WTC11 (cell line): ENCODE results near the gene ZNF586.

ENCODE experiments used
- ATF1 ChIP-seq: sonication (generic); formaldehyde crosslinking; IDR thresholded peaks from 2 replicates; pipeline ENCODE4 v1.8.1; 2023; ENCODE audit warnings: mild to moderate bottlenecking, moderate library complexity, missing genetic modification reagents
- CREB1 ChIP-seq: sonication (generic); formaldehyde crosslinking; IDR thresholded peaks from 2 replicates; pipeline ENCODE4 v1.8.0; 2023; ENCODE audit warnings: mild to moderate bottlenecking, missing genetic modification reagents
- ETV6 ChIP-seq: sonication (generic); formaldehyde crosslinking; IDR thresholded peaks from 2 replicates; pipeline ENCODE4 v1.8.1; 2022; ENCODE audit warnings: mild to moderate bottlenecking, missing genetic modification reagents
- FOXP1 ChIP-seq: sonication (generic); formaldehyde crosslinking; IDR thresholded peaks from 2 replicates; pipeline ENCODE4 v1.8.0; 2022; ENCODE audit warnings: missing genetic modification reagents, mild to moderate bottlenecking, moderate library complexity, borderline replicate concordance
- IRF2 ChIP-seq: sonication (generic); formaldehyde crosslinking; IDR thresholded peaks from 2 replicates; pipeline ENCODE4 v1.8.0; 2022; ENCODE audit warnings: low read depth, missing genetic modification reagents, borderline replicate concordance
- JUN ChIP-seq: sonication (generic); formaldehyde crosslinking; IDR thresholded peaks from 2 replicates; pipeline ENCODE4 v1.8.0; 2023; ENCODE audit warnings: mild to moderate bottlenecking, missing genetic modification reagents
- NR1H2 ChIP-seq: sonication (generic); formaldehyde crosslinking; IDR thresholded peaks from 2 replicates; pipeline ENCODE4 v1.9.0; 2021; ENCODE audit warnings: mild to moderate bottlenecking, moderate library complexity, missing genetic modification reagents
- TF ChIP-seq, protein P1 (sequence below): sonication (generic); formaldehyde crosslinking; IDR thresholded peaks from 2 replicates; pipeline ENCODE4 v1.8.0; 2022; ENCODE audit warnings: mild to moderate bottlenecking, missing genetic modification reagents
- TF ChIP-seq, protein P2 (sequence below): fragments of 200-600 bp; IDR thresholded peaks from 2 replicates; pipeline ENCODE4 v1.8.0; 2022; ENCODE audit warnings: antibody characterized with exemption
- TF ChIP-seq, protein P3 (sequence below): sonication (generic); formaldehyde crosslinking; IDR thresholded peaks from 2 replicates; pipeline ENCODE4 v1.8.1; 2023; ENCODE audit warnings: mild to moderate bottlenecking, missing genetic modification reagents, moderate library complexity
- TF ChIP-seq, protein P4 (sequence below): sonication (generic); formaldehyde crosslinking; conservative IDR thresholded peaks from 2 replicates; pipeline ENCODE4 v1.8.1; 2022; ENCODE audit warnings: mild to moderate bottlenecking, missing genetic modification reagents
- TF ChIP-seq, protein P5 (sequence below): sonication (generic); formaldehyde crosslinking; IDR thresholded peaks from 2 replicates; pipeline ENCODE4 v1.8.1; 2022; ENCODE audit warnings: mild to moderate bottlenecking, moderate library complexity, missing genetic modification reagents
- TF ChIP-seq, protein P6 (sequence below): sonication (generic); formaldehyde crosslinking; IDR thresholded peaks from 2 replicates; pipeline ENCODE4 v1.8.1; 2022; ENCODE audit warnings: missing genetic modification reagents, borderline replicate concordance

DNA sequence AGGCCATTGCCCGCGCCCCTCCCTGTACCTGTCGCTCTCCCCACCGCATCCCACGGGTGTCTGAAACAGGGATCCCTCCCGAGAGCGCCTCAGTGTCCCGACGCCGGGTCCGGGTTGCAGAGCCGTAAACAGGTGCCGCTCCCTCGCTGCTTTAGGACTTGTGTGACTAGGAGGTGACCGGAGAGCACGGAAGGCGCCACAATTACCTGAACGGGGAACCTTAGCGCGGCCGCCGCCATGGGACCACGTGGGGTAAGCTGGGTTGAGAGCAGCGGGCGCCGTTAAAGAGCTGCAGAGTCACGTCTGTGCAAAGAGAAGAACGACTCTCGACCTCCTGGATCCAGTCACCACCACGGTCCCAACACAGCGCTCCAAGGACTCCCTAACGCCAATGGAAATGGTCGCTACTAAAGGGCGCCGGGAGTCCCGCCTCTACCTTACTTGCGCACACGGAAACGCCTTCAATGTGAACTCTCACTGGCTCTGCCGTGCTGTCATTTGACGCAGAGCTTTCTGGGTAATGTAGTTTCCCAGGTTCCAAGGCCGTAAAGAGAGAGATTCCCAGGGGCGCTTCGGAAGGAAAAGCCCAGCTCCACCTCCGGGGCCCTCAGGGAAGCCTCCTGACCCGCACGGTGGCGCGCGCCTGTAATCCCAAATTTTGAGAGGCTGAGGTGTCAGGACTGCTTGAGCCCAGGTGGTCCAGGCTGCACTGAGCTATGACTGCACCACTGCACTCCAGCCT lies 45.2 kb downstream of the ZNF586 start, which contains the start of gene ZNF552:
- TF ChIP-seq CREB1 (CRISPR knock-in tag) (no peak), ATF1 (CRISPR knock-in tag) (no peak), JUN (CRISPR knock-in tag) (no peak), IRF2 (CRISPR knock-in tag) (no peak), ETV6 (no peak), NR1H2 (CRISPR knock-in tag) (no peak), FOXP1 (CRISPR knock-in tag) (peak; percentile 70; the same call in 1 of the 2 replicates)
- TF ChIP-seq, protein P1, sequence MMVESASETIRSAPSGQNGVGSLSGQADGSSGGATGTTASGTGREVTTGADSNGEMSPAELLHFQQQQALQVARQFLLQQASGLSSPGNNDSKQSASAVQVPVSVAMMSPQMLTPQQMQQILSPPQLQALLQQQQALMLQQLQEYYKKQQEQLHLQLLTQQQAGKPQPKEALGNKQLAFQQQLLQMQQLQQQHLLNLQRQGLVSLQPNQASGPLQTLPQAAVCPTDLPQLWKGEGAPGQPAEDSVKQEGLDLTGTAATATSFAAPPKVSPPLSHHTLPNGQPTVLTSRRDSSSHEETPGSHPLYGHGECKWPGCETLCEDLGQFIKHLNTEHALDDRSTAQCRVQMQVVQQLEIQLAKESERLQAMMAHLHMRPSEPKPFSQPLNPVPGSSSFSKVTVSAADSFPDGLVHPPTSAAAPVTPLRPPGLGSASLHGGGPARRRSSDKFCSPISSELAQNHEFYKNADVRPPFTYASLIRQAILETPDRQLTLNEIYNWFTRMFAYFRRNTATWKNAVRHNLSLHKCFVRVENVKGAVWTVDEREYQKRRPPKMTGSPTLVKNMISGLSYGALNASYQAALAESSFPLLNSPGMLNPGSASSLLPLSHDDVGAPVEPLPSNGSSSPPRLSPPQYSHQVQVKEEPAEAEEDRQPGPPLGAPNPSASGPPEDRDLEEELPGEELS (CRISPR knock-in tag) = no peak
- TF ChIP-seq, protein P2, sequence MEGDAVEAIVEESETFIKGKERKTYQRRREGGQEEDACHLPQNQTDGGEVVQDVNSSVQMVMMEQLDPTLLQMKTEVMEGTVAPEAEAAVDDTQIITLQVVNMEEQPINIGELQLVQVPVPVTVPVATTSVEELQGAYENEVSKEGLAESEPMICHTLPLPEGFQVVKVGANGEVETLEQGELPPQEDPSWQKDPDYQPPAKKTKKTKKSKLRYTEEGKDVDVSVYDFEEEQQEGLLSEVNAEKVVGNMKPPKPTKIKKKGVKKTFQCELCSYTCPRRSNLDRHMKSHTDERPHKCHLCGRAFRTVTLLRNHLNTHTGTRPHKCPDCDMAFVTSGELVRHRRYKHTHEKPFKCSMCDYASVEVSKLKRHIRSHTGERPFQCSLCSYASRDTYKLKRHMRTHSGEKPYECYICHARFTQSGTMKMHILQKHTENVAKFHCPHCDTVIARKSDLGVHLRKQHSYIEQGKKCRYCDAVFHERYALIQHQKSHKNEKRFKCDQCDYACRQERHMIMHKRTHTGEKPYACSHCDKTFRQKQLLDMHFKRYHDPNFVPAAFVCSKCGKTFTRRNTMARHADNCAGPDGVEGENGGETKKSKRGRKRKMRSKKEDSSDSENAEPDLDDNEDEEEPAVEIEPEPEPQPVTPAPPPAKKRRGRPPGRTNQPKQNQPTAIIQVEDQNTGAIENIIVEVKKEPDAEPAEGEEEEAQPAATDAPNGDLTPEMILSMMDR = no peak
- TF ChIP-seq, protein P3, sequence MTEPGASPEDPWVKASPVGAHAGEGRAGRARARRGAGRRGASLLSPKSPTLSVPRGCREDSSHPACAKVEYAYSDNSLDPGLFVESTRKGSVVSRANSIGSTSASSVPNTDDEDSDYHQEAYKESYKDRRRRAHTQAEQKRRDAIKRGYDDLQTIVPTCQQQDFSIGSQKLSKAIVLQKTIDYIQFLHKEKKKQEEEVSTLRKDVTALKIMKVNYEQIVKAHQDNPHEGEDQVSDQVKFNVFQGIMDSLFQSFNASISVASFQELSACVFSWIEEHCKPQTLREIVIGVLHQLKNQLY = no peak
- TF ChIP-seq, protein P4, sequence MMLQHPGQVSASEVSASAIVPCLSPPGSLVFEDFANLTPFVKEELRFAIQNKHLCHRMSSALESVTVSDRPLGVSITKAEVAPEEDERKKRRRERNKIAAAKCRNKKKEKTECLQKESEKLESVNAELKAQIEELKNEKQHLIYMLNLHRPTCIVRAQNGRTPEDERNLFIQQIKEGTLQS (CRISPR knock-in tag) = no peak
- TF ChIP-seq, protein P5, sequence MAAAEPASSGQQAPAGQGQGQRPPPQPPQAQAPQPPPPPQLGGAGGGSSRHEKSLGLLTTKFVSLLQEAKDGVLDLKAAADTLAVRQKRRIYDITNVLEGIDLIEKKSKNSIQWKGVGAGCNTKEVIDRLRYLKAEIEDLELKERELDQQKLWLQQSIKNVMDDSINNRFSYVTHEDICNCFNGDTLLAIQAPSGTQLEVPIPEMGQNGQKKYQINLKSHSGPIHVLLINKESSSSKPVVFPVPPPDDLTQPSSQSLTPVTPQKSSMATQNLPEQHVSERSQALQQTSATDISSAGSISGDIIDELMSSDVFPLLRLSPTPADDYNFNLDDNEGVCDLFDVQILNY (CRISPR knock-in tag) = no peak
- TF ChIP-seq, protein P6, sequence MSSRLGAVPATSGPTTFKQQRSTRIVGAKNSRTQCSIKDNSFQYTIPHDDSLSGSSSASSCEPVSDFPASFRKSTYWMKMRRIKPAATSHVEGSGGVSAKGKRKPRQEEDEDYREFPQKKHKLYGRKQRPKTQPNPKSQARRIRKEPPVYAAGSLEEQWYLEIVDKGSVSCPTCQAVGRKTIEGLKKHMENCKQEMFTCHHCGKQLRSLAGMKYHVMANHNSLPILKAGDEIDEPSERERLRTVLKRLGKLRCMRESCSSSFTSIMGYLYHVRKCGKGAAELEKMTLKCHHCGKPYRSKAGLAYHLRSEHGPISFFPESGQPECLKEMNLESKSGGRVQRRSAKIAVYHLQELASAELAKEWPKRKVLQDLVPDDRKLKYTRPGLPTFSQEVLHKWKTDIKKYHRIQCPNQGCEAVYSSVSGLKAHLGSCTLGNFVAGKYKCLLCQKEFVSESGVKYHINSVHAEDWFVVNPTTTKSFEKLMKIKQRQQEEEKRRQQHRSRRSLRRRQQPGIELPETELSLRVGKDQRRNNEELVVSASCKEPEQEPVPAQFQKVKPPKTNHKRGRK (CRISPR knock-in tag) = no peak
